Measurements from ENCODE around the gene LRRC8B. TPM values are rescaled to one million over a fixed set of nuclear protein-coding genes. Genes with fewer than 3 reads are reported as not detected.

LRRC8B gene
- total and polyA plus RNA-seq, 2 experiments from 2014 or later = 4.6 to 5.1 TPM

DNA sequence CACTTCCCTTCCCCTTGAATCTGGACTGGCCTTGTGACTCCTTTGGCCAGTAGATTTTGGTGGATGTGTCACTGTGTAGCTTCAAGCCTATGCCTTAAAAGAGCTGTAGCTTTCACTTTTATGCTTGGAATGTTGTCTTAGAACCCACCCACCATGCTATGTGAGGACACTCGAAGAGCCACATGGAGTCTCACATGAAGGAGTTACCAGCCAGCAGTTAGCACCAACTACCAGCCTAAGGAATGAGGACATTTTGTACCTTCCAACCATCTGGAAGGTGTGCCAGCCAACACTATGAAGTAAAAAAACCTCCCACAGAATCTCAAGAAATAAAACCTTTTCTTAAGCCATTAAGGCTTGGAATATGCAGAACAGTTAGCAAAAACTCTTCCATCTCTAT is 50.6 kb downstream of the LRRC8B start:
- H3K27me3 ChIP-seq = no peaks in the 10 kb centered on the region
- H4K20me1 ChIP-seq (ENCODE audit: insufficient read depth, poor library complexity, severe bottlenecking) = no peaks in the 10 kb centered on the region
- no peaks in the 10 kb centered on the region for H3K79me2 ChIP-seq
- H2AFZ ChIP-seq = no peak overlapping the region
- H3K9me2 ChIP-seq (replicated peaks; ENCODE audit: insufficient read depth) = no peaks in the 10 kb centered on the region
- DNase-seq (ENCODE audit: low spot score) = no peak
- 79% methylated on average over 1 of the region's 1 CpG for WGBS (ENCODE audit: low lambda C conversion rate, missing lambda C conversion rate)
- no peak overlapping the region for H3K4me2 ChIP-seq
- H3K4me1 ChIP-seq (ENCODE audit: insufficient read depth) = no peaks in the 10 kb centered on the region
- TF ChIP-seq EZH2phosphoT487 (IDR thresholded peaks at IDR 0.05; ENCODE audit: low read depth, severe bottlenecking, unreplicated experiment) (no peak), EZH2 (IDR thresholded peaks at IDR 0.05; ENCODE audit: borderline replicate concordance) (no peak)
- H3K9me3 ChIP-seq (ENCODE audit: low read depth) = no peaks in the 10 kb centered on the region
- H3K27ac ChIP-seq = no peak overlapping the region
- no peak overlapping the region for H3K4me3 ChIP-seq
- no peaks in the 10 kb centered on the region for H3K36me3 ChIP-seq (replicated peaks; ENCODE audit: insufficient read depth, low read depth)

DNA sequence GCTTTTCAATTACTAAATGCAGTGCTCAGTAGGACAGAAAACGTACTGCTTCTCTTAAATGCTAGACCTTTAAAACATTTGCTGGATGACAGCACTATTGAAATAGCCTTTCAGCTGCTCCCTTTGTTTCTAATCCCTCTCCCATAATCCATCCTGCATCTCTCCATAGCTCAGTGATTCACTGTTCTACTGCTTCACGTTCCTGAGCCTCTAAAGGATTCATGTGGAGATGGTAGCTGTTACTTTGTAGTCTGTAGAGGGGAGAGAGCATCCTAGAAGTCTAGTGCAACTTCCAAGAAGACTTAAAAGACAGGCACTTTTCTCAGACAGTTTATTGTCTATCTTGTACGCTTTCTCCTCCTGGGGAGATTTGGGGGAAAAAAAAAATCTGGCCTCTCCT is 51.4 kb downstream of the LRRC8B start:
- Histone ChIP-seq H3K27ac (peak overlapping the region; percentile 38), H3K27me3 (no peaks in the 10 kb centered on the region), H3K4me3 (no peak overlapping the region), H3K4me1 (ENCODE audit: insufficient read depth) (no peaks in the 10 kb centered on the region), H3K4me2 (no peak overlapping the region), H3K9me2 (replicated peaks; ENCODE audit: insufficient read depth) (no peaks in the 10 kb centered on the region), H3K36me3 (replicated peaks; ENCODE audit: insufficient read depth, low read depth) (no peaks in the 10 kb centered on the region), H3K9me3 (ENCODE audit: low read depth) (no peaks in the 10 kb centered on the region), H2AFZ (no peak overlapping the region), H4K20me1 (ENCODE audit: insufficient read depth, poor library complexity, severe bottlenecking) (no peaks in the 10 kb centered on the region), H3K79me2 (no peaks in the 10 kb centered on the region)
- TF ChIP-seq EZH2phosphoT487 (IDR thresholded peaks at IDR 0.05; ENCODE audit: low read depth, severe bottlenecking, unreplicated experiment) (no peak), EZH2 (IDR thresholded peaks at IDR 0.05; ENCODE audit: borderline replicate concordance) (no peak)
- TF ChIP-seq, protein P1, sequence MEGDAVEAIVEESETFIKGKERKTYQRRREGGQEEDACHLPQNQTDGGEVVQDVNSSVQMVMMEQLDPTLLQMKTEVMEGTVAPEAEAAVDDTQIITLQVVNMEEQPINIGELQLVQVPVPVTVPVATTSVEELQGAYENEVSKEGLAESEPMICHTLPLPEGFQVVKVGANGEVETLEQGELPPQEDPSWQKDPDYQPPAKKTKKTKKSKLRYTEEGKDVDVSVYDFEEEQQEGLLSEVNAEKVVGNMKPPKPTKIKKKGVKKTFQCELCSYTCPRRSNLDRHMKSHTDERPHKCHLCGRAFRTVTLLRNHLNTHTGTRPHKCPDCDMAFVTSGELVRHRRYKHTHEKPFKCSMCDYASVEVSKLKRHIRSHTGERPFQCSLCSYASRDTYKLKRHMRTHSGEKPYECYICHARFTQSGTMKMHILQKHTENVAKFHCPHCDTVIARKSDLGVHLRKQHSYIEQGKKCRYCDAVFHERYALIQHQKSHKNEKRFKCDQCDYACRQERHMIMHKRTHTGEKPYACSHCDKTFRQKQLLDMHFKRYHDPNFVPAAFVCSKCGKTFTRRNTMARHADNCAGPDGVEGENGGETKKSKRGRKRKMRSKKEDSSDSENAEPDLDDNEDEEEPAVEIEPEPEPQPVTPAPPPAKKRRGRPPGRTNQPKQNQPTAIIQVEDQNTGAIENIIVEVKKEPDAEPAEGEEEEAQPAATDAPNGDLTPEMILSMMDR (IDR thresholded peaks at IDR 0.05; ENCODE audit: poor library complexity) = no peak
- no peak for DNase-seq (ENCODE audit: low spot score)
- WGBS (ENCODE audit: low lambda C conversion rate, missing lambda C conversion rate) = 65% methylated on average over 3 of the region's 3 CpGs

DNA sequence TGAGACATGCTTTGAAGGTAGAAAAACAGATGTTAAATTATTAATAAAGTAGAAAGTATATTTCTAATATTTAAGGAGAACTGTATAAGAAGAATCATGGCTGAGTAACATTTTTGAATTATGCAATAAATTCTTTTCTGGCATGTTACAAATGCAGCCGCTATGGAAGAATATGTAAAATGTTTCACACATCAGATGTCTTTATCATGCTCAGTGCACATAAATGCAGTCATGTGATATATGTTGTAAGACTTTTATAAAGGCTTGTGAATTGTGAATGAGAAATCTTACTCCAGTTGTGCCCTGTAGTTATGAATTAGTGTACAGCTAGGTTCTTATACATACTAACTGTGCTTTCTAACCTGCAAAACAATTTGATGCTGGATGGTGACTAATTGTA is 53.5 kb downstream of the LRRC8B start:
- Histone ChIP-seq H3K4me3 (no peak overlapping the region), H3K27ac (no peak overlapping the region), H3K27me3 (no peaks in the 10 kb centered on the region), H3K9me3 (ENCODE audit: low read depth) (no peaks in the 10 kb centered on the region), H2AFZ (no peak overlapping the region), H3K79me2 (no peaks in the 10 kb centered on the region), H4K20me1 (ENCODE audit: insufficient read depth, poor library complexity, severe bottlenecking) (no peaks in the 10 kb centered on the region), H3K4me1 (ENCODE audit: insufficient read depth) (no peaks in the 10 kb centered on the region), H3K9me2 (replicated peaks; ENCODE audit: insufficient read depth) (no peaks in the 10 kb centered on the region), H3K36me3 (replicated peaks; ENCODE audit: insufficient read depth, low read depth) (no peaks in the 10 kb centered on the region), H3K4me2 (no peak overlapping the region)
- WGBS (ENCODE audit: low lambda C conversion rate, missing lambda C conversion rate) = 93% methylated on average over 1 of the region's 1 CpG
- no peak for TF ChIP-seq EZH2phosphoT487 (IDR thresholded peaks at IDR 0.05; ENCODE audit: low read depth, severe bottlenecking, unreplicated experiment)
- TF ChIP-seq EZH2 (IDR thresholded peaks at IDR 0.05; ENCODE audit: borderline replicate concordance) = no peak
- TF ChIP-seq, protein P1 (IDR thresholded peaks at IDR 0.05; ENCODE audit: poor library complexity) = no peak
- no peak for DNase-seq (ENCODE audit: low spot score)

DNA sequence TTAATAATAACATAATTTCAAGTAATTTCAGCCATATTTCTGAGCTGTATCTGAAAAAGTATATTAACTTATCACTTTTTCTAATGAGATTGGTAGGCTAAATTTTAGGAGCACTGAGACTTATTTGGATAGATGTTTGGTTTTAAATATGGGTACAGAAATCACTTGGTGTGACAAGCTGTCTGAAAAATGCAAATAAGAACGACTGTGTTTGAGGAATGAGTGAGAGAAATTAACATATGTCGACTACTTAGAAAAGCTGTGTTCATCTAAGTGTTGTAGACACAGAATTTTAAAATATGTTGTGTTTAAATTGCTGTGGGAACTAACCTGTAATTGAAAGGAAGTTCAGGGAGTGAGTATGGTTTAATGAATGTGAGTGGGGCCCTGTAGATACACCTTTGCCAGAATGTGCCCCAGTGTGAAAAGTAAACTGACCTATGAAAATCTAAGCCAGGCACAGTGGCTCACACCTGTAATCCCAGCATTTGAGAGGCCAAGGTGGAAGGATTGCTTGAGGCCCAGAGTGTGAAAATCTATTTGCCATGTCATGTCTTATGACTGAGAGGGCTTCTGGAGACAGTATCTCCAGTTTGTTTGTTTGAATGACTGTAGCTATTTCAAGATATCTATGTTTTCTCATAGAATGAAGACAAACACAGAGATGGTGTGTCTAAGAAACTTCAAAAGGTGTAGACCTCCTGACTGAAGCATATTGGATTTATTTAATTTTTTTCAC is 54.5 kb downstream of the LRRC8B start:
- Histone ChIP-seq H3K4me3 (no peak overlapping the region), H3K79me2 (no peaks in the 10 kb centered on the region), H4K20me1 (ENCODE audit: insufficient read depth, poor library complexity, severe bottlenecking) (no peaks in the 10 kb centered on the region), H3K9me3 (ENCODE audit: low read depth) (no peaks in the 10 kb centered on the region), H3K4me2 (no peak overlapping the region), H3K36me3 (replicated peaks; ENCODE audit: insufficient read depth, low read depth) (no peaks in the 10 kb centered on the region), H3K27me3 (no peaks in the 10 kb centered on the region), H2AFZ (no peak overlapping the region), H3K9me2 (replicated peaks; ENCODE audit: insufficient read depth) (no peaks in the 10 kb centered on the region), H3K4me1 (ENCODE audit: insufficient read depth) (no peaks in the 10 kb centered on the region), H3K27ac (no peak overlapping the region)
- TF ChIP-seq EZH2 (IDR thresholded peaks at IDR 0.05; ENCODE audit: borderline replicate concordance) (no peak), EZH2phosphoT487 (IDR thresholded peaks at IDR 0.05; ENCODE audit: low read depth, severe bottlenecking, unreplicated experiment) (no peak)
- TF ChIP-seq, protein P1 (IDR thresholded peaks at IDR 0.05; ENCODE audit: poor library complexity) = no peak
- 91% methylated on average over 2 of the region's 2 CpGs for WGBS (ENCODE audit: low lambda C conversion rate, missing lambda C conversion rate)
- no peak for DNase-seq (ENCODE audit: low spot score)

Data from hepatocyte (in vitro differentiated cells).